ENCODE results near the gene IMPA2.

- TF ChIP-seq CTCF (conservative IDR thresholded peaks at IDR 0.05 in 1 of 2, IDR thresholded peaks at IDR 0.05 in 1 of 2; ENCODE audit: extremely low read depth in 1 of 2, insufficient read depth in 1 of 2, low read depth in 1 of 2, low read length in 2 of 2) (no peak), EZH2 (IDR thresholded peaks at IDR 0.05; ENCODE audit: borderline replicate concordance, low read length) (no peak)
Observed at GRCh38 chr18:12008181-12008767, 27.0 kb downstream of the IMPA2 start.
